Liver (tissue), 9 donors: ENCODE data around the gene BBIP1. TPM values are rescaled to one million over a fixed set of nuclear protein-coding genes. Genes with fewer than 3 reads are reported as not detected.

Source experiments
- DNase-seq: peaks from one replicate; pipeline ENCODE4 v3.0.0-alpha.2; 2017; ENCODE audit warnings: low spot score
- H3K27ac ChIP-seq, 2 donors: one replicate each; pipeline ENCODE4 v1.7.0; 2013; ENCODE audit warnings: inconsistent platforms in 2 of 2, low read length in 2 of 2, control low read depth in 1 of 2, low read depth in 1 of 2, mild to moderate bottlenecking in 1 of 2
- H3K27me3 ChIP-seq, 4 donors: one replicate each; pipeline versions ENCODE4 v1.6.1 to v1.7.0; 2013; ENCODE audit warnings: low read length in 3 of 4, inconsistent platforms in 1 of 4, mild to moderate bottlenecking in 1 of 4, moderate library complexity in 1 of 4; ENCODE audit not compliant: control insufficient read depth in 4 of 4, insufficient read depth in 4 of 4
- H3K36me3 ChIP-seq, 4 donors: one replicate each; pipeline versions ENCODE4 v1.6.1 to v1.7.0; 2013; ENCODE audit warnings: low read length in 3 of 4, mild to moderate bottlenecking in 3 of 4, low read depth in 1 of 4, moderate library complexity in 1 of 4; ENCODE audit not compliant: control insufficient read depth in 4 of 4, insufficient read depth in 3 of 4
- H3K4me1 ChIP-seq, 4 donors: one replicate each; pipeline versions ENCODE4 v1.6.1 to v1.7.0; 2013; ENCODE audit warnings: low read length in 3 of 4, mild to moderate bottlenecking in 3 of 4, moderate library complexity in 1 of 4; ENCODE audit not compliant: control insufficient read depth in 4 of 4, insufficient read depth in 4 of 4
- H3K4me3 ChIP-seq, 3 donors: one replicate each; pipeline versions ENCODE4 v1.6.1 to v1.7.0; 2013; ENCODE audit warnings: low read length in 3 of 3, control low read depth in 1 of 3, low read depth in 1 of 3, mild to moderate bottlenecking in 1 of 3
- H3K9ac ChIP-seq, 2 donors: one replicate each; pipeline ENCODE4 v1.7.0; 2013; ENCODE audit warnings: low read length in 2 of 2, mild to moderate bottlenecking in 2 of 2, moderate library complexity in 2 of 2, control low read depth in 1 of 2, low read depth in 1 of 2
- H3K9me3 ChIP-seq, 4 donors: one replicate each; pipeline versions ENCODE4 v1.6.1 to v1.7.0; 2013; ENCODE audit warnings: low read length in 3 of 4; ENCODE audit not compliant: control insufficient read depth in 4 of 4
- EGR1 ChIP-seq, 2 donors: IDR thresholded peaks; 2 replicates each; pipeline ENCODE4 v1.6.1; 2016 to 2018; ENCODE audit warnings: antibody characterized with exemption in 2 of 2, low read depth in 2 of 2
- FOXA1 ChIP-seq: IDR thresholded peaks from 2 replicates; pipeline ENCODE4 v1.6.1; 2016; ENCODE audit warnings: antibody characterized with exemption
- FOXA2 ChIP-seq: IDR thresholded peaks from 2 replicates; pipeline ENCODE4 v1.6.1; 2016; ENCODE audit warnings: antibody characterized with exemption
- GABPA ChIP-seq, 2 donors: IDR thresholded peaks in 1 of 2; conservative IDR thresholded peaks in 1 of 2; 2 replicates each; pipeline ENCODE4 v1.6.1; 2016; ENCODE audit warnings: antibody characterized with exemption in 2 of 2, mild to moderate bottlenecking in 1 of 2, moderate library complexity in 1 of 2
- HNF4A ChIP-seq, 2 donors: conservative IDR thresholded peaks; 2 replicates each; pipeline ENCODE4 v1.6.1; 2016; ENCODE audit warnings: antibody characterized with exemption in 2 of 2, mild to moderate bottlenecking in 2 of 2
- HNF4G ChIP-seq: IDR thresholded peaks from 2 replicates; pipeline ENCODE4 v1.6.1; 2016; ENCODE audit warnings: antibody characterized with exemption
- JUND ChIP-seq, 2 donors: IDR thresholded peaks; 2 replicates each; pipeline ENCODE4 v1.6.1; 2016; ENCODE audit warnings: antibody characterized with exemption in 2 of 2
- NR2F2 ChIP-seq: IDR thresholded peaks from 2 replicates; pipeline ENCODE4 v1.6.1; 2016; ENCODE audit warnings: antibody characterized with exemption
- RAD21 ChIP-seq, 2 donors: IDR thresholded peaks; 2 replicates each; pipeline ENCODE4 v1.6.1; 2016; ENCODE audit warnings: antibody characterized with exemption in 2 of 2, mild to moderate bottlenecking in 2 of 2
- RXRA ChIP-seq, 2 donors: IDR thresholded peaks; 2 replicates each; pipeline ENCODE4 v1.6.1; 2017 to 2018; ENCODE audit warnings: antibody characterized with exemption in 2 of 2, mild to moderate bottlenecking in 1 of 2
- SP1 ChIP-seq: IDR thresholded peaks from 2 replicates; pipeline ENCODE4 v1.6.1; 2018; ENCODE audit warnings: antibody characterized with exemption, mild to moderate bottlenecking
- TAF1 ChIP-seq: conservative IDR thresholded peaks from 2 replicates; pipeline ENCODE4 v1.6.1; 2016; ENCODE audit warnings: antibody characterized with exemption, mild to moderate bottlenecking
- YY1 ChIP-seq: IDR thresholded peaks from 2 replicates; pipeline ENCODE4 v1.6.1; 2016; ENCODE audit warnings: antibody characterized with exemption, mild to moderate bottlenecking
- ZBTB33 ChIP-seq: IDR thresholded peaks from 2 replicates; pipeline ENCODE4 v1.6.1; 2016; ENCODE audit warnings: antibody characterized with exemption
- WGBS: extraction: QIAGEN DNeasy Blood & Tissue Kit; methylation state at CpG from one replicate; pipeline ENCODE4 v1.1.7; 2013; 5-methylcytosine and 5-hydroxymethylcytosine counted together
- polyA plus RNA-seq, 2 donors: library from polyadenylated mRNA; stranded (reverse) in 1 of 2; unstranded in 1 of 2; fragments of 200-250 nt in 1 of 2; fragments of >200 nt in 1 of 2; fragmentation: Nextera tagmentation in 1 of 2; extraction: Ambion mirVana in 1 of 2; gene quantifications; one replicate each; pipeline versions ENCODE4 v1.2.1 to v1.2.3, GENCODE V29; 2013 to 2015
- total RNA-seq, 2 donors: library from RNA; depleted of rRNA; stranded (reverse); fragments of >200 nt; gene quantifications; one replicate each; pipeline ENCODE4 v1.2.3, GENCODE V29; 2014
- TF ChIP-seq, protein P1 (sequence below): IDR thresholded peaks from 2 replicates; pipeline ENCODE4 v1.6.1; 2016; ENCODE audit warnings: antibody characterized with exemption
- TF ChIP-seq, protein P2 (sequence below): IDR thresholded peaks from 2 replicates; pipeline ENCODE4 v1.6.1; 2016; ENCODE audit warnings: antibody characterized with exemption, mild to moderate bottlenecking
- TF ChIP-seq, protein P3 (sequence below): IDR thresholded peaks from 2 replicates; pipeline ENCODE4 v1.6.1; 2016; ENCODE audit warnings: antibody characterized with exemption
- donor health status: healthy.
- donor health status: healthy.
- donor health status: healthy.
- donor health status: healthy.
- donor health status: healthy.

Gene BBIP1
- total and polyA plus RNA-seq, 4 donors = 10.4 to 15.8 (median 11.1) TPM

DNA sequence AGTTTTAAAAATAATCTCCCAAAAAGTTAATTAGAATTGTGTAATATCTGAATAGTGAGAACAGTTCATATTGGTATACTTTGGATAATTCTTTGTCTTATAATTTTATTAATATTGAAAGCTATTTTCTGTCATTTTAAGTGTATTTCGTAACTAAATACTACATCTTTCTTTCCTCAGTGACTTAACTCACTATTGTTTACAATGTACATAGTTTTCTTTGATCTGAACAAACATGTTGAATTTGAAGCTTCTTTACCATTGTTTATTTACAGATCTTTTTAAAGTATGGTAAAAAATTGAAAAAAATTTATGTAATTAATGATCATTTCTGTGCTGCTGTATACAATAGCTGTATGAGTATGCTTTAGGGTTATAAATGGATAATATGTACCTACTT is 42.2 kb downstream of the BBIP1 start:
- Histone ChIP-seq H3K4me1 (peaks cover 3 to 34% (median 9%) of the 10 kb centered on the region in 4 donors), H3K9me3 (no peaks in the 10 kb centered on the region), H3K27ac (no peak overlapping the region), H3K27me3 (no peaks in the 10 kb centered on the region), H3K4me3 (no peak overlapping the region), H3K9ac (no peak overlapping the region), H3K36me3 (peaks cover 0 to 24% (median 7%) of the 10 kb centered on the region in 4 donors)
- 99% methylated on average over 1 of the region's 1 CpG for WGBS
- no peak for DNase-seq
- TF ChIP-seq EGR1 (IDR thresholded peaks at IDR 0.05; ENCODE audit: low read depth in 2 of 2) (no peak), RAD21 (IDR thresholded peaks at IDR 0.05) (no peak), YY1 (no peak), HNF4G (no peak), RXRA (IDR thresholded peaks at IDR 0.05) (no peak), TAF1 (no peak), SP1 (no peak)
- TF ChIP-seq, protein P1, sequence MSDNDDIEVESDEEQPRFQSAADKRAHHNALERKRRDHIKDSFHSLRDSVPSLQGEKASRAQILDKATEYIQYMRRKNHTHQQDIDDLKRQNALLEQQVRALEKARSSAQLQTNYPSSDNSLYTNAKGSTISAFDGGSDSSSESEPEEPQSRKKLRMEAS = no peak

DNA sequence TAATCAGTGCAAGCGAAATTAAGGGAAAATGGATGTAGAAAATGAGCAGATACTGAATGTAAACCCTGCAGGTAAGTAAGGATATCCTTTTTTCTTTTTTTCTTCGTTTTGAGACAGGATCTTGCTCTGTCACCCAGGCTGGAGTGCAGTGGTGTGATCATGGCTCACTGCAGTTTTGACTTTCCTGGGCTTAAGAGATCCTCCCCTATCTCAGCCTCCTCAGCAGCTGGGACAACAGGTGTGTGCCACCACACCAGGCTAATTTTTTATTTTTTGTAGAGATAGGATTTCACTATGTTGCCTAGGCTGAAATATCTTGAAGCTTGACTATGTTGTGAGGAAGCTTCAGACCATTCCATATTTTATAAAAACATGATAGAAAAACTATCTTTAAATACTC is 43.0 kb downstream of the BBIP1 start:
- H3K36me3 ChIP-seq = peaks cover 0 to 19% (median 3%) of the 10 kb centered on the region in 4 donors
- H3K27ac ChIP-seq = no peak overlapping the region
- WGBS = 83% methylated on average over 2 of the region's 2 CpGs
- TF ChIP-seq YY1 (no peak), JUND (IDR thresholded peaks at IDR 0.05) (no peak), RAD21 (IDR thresholded peaks at IDR 0.05) (no peak), FOXA1 (no peak), ZBTB33 (no peak), TAF1 (no peak), HNF4G (no peak), GABPA (IDR thresholded peaks at IDR 0.05 in 1 of 2, conservative IDR thresholded peaks at IDR 0.05 in 1 of 2) (no peak)
- TF ChIP-seq, protein P2, sequence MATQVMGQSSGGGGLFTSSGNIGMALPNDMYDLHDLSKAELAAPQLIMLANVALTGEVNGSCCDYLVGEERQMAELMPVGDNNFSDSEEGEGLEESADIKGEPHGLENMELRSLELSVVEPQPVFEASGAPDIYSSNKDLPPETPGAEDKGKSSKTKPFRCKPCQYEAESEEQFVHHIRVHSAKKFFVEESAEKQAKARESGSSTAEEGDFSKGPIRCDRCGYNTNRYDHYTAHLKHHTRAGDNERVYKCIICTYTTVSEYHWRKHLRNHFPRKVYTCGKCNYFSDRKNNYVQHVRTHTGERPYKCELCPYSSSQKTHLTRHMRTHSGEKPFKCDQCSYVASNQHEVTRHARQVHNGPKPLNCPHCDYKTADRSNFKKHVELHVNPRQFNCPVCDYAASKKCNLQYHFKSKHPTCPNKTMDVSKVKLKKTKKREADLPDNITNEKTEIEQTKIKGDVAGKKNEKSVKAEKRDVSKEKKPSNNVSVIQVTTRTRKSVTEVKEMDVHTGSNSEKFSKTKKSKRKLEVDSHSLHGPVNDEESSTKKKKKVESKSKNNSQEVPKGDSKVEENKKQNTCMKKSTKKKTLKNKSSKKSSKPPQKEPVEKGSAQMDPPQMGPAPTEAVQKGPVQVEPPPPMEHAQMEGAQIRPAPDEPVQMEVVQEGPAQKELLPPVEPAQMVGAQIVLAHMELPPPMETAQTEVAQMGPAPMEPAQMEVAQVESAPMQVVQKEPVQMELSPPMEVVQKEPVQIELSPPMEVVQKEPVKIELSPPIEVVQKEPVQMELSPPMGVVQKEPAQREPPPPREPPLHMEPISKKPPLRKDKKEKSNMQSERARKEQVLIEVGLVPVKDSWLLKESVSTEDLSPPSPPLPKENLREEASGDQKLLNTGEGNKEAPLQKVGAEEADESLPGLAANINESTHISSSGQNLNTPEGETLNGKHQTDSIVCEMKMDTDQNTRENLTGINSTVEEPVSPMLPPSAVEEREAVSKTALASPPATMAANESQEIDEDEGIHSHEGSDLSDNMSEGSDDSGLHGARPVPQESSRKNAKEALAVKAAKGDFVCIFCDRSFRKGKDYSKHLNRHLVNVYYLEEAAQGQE = no peak
- no peaks in the 10 kb centered on the region for H3K27me3 ChIP-seq
- no peaks in the 10 kb centered on the region for H3K9me3 ChIP-seq
- peaks cover 3 to 30% (median 9%) of the 10 kb centered on the region in 4 donors for H3K4me1 ChIP-seq
- H3K4me3 ChIP-seq = no peak overlapping the region
- no peak overlapping the region for H3K9ac ChIP-seq
- no peak for DNase-seq

GRCh38 chr10:110873951-110874350 is 45.0 kb downstream of the BBIP1 start:
- Histone ChIP-seq H3K27ac (peak overlapping the region in 1 of 2 donors; percentile 97), H3K9me3 (no peaks in the 10 kb centered on the region), H3K36me3 (peaks cover 0 to 12% (median 3%) of the 10 kb centered on the region in 4 donors), H3K27me3 (no peaks in the 10 kb centered on the region), H3K4me3 (peak overlapping the region; percentile 8 to 99 (median 61)), H3K4me1 (peaks cover 0 to 23% (median 11%) of the 10 kb centered on the region in 4 donors), H3K9ac (peak overlapping the region; percentile 77 to 90)
- DNase-seq = no peak
- 65% methylated on average over 2 of the region's 2 CpGs for whole genome bisulfite sequencing
- TF ChIP-seq, protein P3, sequence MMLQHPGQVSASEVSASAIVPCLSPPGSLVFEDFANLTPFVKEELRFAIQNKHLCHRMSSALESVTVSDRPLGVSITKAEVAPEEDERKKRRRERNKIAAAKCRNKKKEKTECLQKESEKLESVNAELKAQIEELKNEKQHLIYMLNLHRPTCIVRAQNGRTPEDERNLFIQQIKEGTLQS = no peak
- TF ChIP-seq RAD21 (IDR thresholded peaks at IDR 0.05) = no peak
- no peak for TF ChIP-seq YY1
- TF ChIP-seq, protein P1 = no peak
- TF ChIP-seq SP1 = no peak
- TF ChIP-seq RXRA (IDR thresholded peaks at IDR 0.05) = no peak
- TF ChIP-seq FOXA1 = no peak
- TF ChIP-seq HNF4A (conservative IDR thresholded peaks at IDR 0.05) = no peak
- no peak for TF ChIP-seq NR2F2
- no peak for TF ChIP-seq FOXA2
- TF ChIP-seq GABPA (IDR thresholded peaks at IDR 0.05 in 1 of 2, conservative IDR thresholded peaks at IDR 0.05 in 1 of 2) = no peak
- TF ChIP-seq ZBTB33 = no peak
- TF ChIP-seq EGR1 (IDR thresholded peaks at IDR 0.05; ENCODE audit: low read depth in 2 of 2) = no peak
- TF ChIP-seq TAF1 = no peak
